A549 (cell line): Measurements from ENCODE around the gene CHFR. TPM values are rescaled to one million over a fixed set of nuclear protein-coding genes. Genes with fewer than 3 reads are reported as not detected.

Experiments
- ATAC-seq, 2 experiments: fragments of 200-7000 bp in 1 of 2; fragments of >200 bp in 1 of 2; cut with Nextera tagmentation in 1 of 2; cut with Tn5 transposase in 1 of 2; 3 replicates each; pipeline versions ENCODE4 v1.8.0 to v1.9.1; 2018 to 2020; ENCODE audit warnings: mild to moderate bottlenecking in 1 of 2, moderate library complexity in 1 of 2
- CTCF ChIA-PET: fragments of 300-600 bp; sonication (Branson Sonifier 250); formaldehyde crosslinking; extraction: SDS; loops from one replicate; lab custom pipeline; 2021; ENCODE audit warnings: antibody characterized with exemption, inconsistent platforms; lab: Yijun Ruan, JAX
- POLR2A ChIA-PET: fragments of 350-600 bp; formaldehyde crosslinking; extraction: SDS; loops from one replicate; lab custom pipeline; 2021; ENCODE audit warnings: antibody characterized with exemption, inconsistent platforms; lab: Yijun Ruan, JAX
- DNase-seq, 2 experiments: peaks; one replicate each; pipeline versions ENCODE4 v3.0.0 to v3.0.0-alpha.2; 2011 to 2016; ENCODE audit warnings: low read depth in 1 of 2, low spot score in 1 of 2
- FAIRE-seq: peaks from 2 replicates; lab custom pipeline; 2011; peaks lifted over from hg19 to GRCh38; lab: Jason Lieb, UNC
- H3K27ac ChIP-seq, 2 experiments: fragments of >200 bp; sonication (Bioruptor Twin); formaldehyde crosslinking; 3 replicates each; pipeline ENCODE4 v1.5.1; 2016 to 2017
- H3K4me1 ChIP-seq: fragments of >200 bp; sonication (Bioruptor Twin); formaldehyde crosslinking; 3 replicates; pipeline ENCODE4 v1.6.1; 2016
- H3K4me2 ChIP-seq: fragments of >200 bp; sonication (Bioruptor Twin); formaldehyde crosslinking; 3 replicates; pipeline ENCODE4 v1.6.1; 2016
- H3K4me3 ChIP-seq: fragments of >200 bp; sonication (Bioruptor Twin); formaldehyde crosslinking; 3 replicates; pipeline ENCODE4 v1.5.1; 2016
- H3K9me3 ChIP-seq: fragments of >200 bp; sonication (Bioruptor Twin); formaldehyde crosslinking; 3 replicates; pipeline ENCODE4 v1.6.1; 2016
- BHLHE40 ChIP-seq: IDR thresholded peaks from 2 replicates; pipeline ENCODE4 v1.6.1; 2012; ENCODE audit warnings: low read depth, low read length, inconsistent platforms
- RFX5 ChIP-seq: fragments of 450-650 bp; IDR thresholded peaks from 2 replicates; pipeline ENCODE4 v1.7.1; 2014; ENCODE audit warnings: antibody characterized with exemption, mild to moderate bottlenecking, moderate library complexity
- WGBS: methylation state at CpG from one replicate; pipeline ENCODE4 v1.1.6; 2017; ENCODE audit errors: missing lambda C conversion rate; 5-methylcytosine and 5-hydroxymethylcytosine counted together
- polyA plus RNA-seq, 4 experiments: library from polyadenylated mRNA; depleted of rRNA in 3 of 4; stranded (reverse); fragments of >200 nt; fragmentation: RNase III in 1 of 4; extraction: RNeasy Plus Mini Kit Qiagen cat#74134 plus additional on column Dnase treatment in 1 of 4; gene quantifications; 2 replicates in 3 of 4; 3 replicates in 1 of 4; pipeline ENCODE4 v1.2.3, GENCODE V29; 2011 to 2017

The CHFR gene
- polyA plus RNA-seq, 2 of the 4 experiments (the other 2 are of a cell fraction) = 20.9 to 38.8 TPM

- ATAC-seq (no peak), FAIRE-seq (no peak), DNase-seq (no peak)
- Histone ChIP-seq H3K4me3 (no peak overlapping the region), H3K4me2 (no peak overlapping the region), H3K27ac (no peak overlapping the region), H3K4me1 (no peaks in the 10 kb centered on the region), H3K9me3 (no peaks in the 10 kb centered on the region)
- WGBS = 89% methylated on average over 22 of the region's 22 CpGs
- ChIA-PET POLR2A (no interaction called here), CTCF (no interaction called here)
- TF ChIP-seq BHLHE40 = no peak
- no peak for TF ChIP-seq RFX5
Observed at GRCh38 chr12:132783917-132784531, 103.4 kb downstream of the CHFR start.

Other genes starting within 250 kb of the CHFR start
- 28.9 and 32.1 TPM in 2 replicates for gene POLE, start 200.3 kb downstream of the CHFR start, polyA plus RNA-seq (2011; rRNA removed)
- gene POLE, start 200.3 kb downstream of the CHFR start, polyA plus RNA-seq (2017; fragmentation: RNase III; extraction: RNeasy Plus Mini Kit Qiagen cat#74134 plus additional on column Dnase treatment) = 63.7 to 73.6 TPM (median 67.2 TPM) in 3 replicates
- gene PXMP2, start 200.0 kb downstream of the CHFR start, polyA plus RNA-seq (2011; rRNA removed) = 21.3 and 22.5 TPM in 2 replicates
- 18.7 to 20.0 TPM (median 19.4 TPM) in 3 replicates for gene PXMP2, start 200.0 kb downstream of the CHFR start, polyA plus RNA-seq (2017; fragmentation: RNase III; extraction: RNeasy Plus Mini Kit Qiagen cat#74134 plus additional on column Dnase treatment)
- 29.3 and 36.7 TPM in 2 replicates for gene PGAM5, start 176.8 kb downstream of the CHFR start, polyA plus RNA-seq (2011; rRNA removed)
- 49.5 to 53.4 TPM (median 51.3 TPM) in 3 replicates for gene PGAM5, start 176.8 kb downstream of the CHFR start, polyA plus RNA-seq (2017; fragmentation: RNase III; extraction: RNeasy Plus Mini Kit Qiagen cat#74134 plus additional on column Dnase treatment)
- gene ANKLE2, start 125.8 kb downstream of the CHFR start, polyA plus RNA-seq (2011; rRNA removed) = 103 and 132 TPM in 2 replicates
- gene ANKLE2, start 125.8 kb downstream of the CHFR start, polyA plus RNA-seq (2017; fragmentation: RNase III; extraction: RNeasy Plus Mini Kit Qiagen cat#74134 plus additional on column Dnase treatment) = 70.7 to 73.2 TPM (median 72.4 TPM) in 3 replicates
- 25.5 and 32.0 TPM in 2 replicates for gene GOLGA3, start 58.7 kb downstream of the CHFR start, polyA plus RNA-seq (2011; rRNA removed)
- 22.1 to 23.7 TPM (median 23.0 TPM) in 3 replicates for gene GOLGA3, start 58.7 kb downstream of the CHFR start, polyA plus RNA-seq (2017; fragmentation: RNase III; extraction: RNeasy Plus Mini Kit Qiagen cat#74134 plus additional on column Dnase treatment)
- gene ZNF605, start 68.7 kb upstream of the CHFR start, polyA plus RNA-seq (2011; rRNA removed) = 15.2 and 18.2 TPM in 2 replicates
- gene ZNF605, start 68.7 kb upstream of the CHFR start, polyA plus RNA-seq (2017; fragmentation: RNase III; extraction: RNeasy Plus Mini Kit Qiagen cat#74134 plus additional on column Dnase treatment) = 5.6 to 6.5 TPM (median 5.7 TPM) in 3 replicates
- gene ZNF26, start 98.8 kb upstream of the CHFR start, polyA plus RNA-seq (2011; rRNA removed) = 10.1 and 11.3 TPM in 2 replicates
- 6.5 to 8.3 TPM (median 7.4 TPM) in 3 replicates for gene ZNF26, start 98.8 kb upstream of the CHFR start, polyA plus RNA-seq (2017; fragmentation: RNase III; extraction: RNeasy Plus Mini Kit Qiagen cat#74134 plus additional on column Dnase treatment)
- 31.0 and 36.1 TPM in 2 replicates for gene ZNF84, start 149.9 kb upstream of the CHFR start, polyA plus RNA-seq (2011; rRNA removed)
- gene ZNF84, start 149.9 kb upstream of the CHFR start, polyA plus RNA-seq (2017; fragmentation: RNase III; extraction: RNeasy Plus Mini Kit Qiagen cat#74134 plus additional on column Dnase treatment) = 13.3 to 14.7 TPM (median 14.5 TPM) in 3 replicates
- 22.8 and 23.2 TPM in 2 replicates for gene ZNF140, start 193.3 kb upstream of the CHFR start, polyA plus RNA-seq (2011; rRNA removed)
- gene ZNF140, start 193.3 kb upstream of the CHFR start, polyA plus RNA-seq (2017; fragmentation: RNase III; extraction: RNeasy Plus Mini Kit Qiagen cat#74134 plus additional on column Dnase treatment) = 8.8 to 10.0 TPM (median 9.9 TPM) in 3 replicates
- 1.5 and 1.6 TPM in 2 replicates for gene ZNF891, start 242.7 kb upstream of the CHFR start, polyA plus RNA-seq (2011; rRNA removed)
- gene ZNF891, start 242.7 kb upstream of the CHFR start, polyA plus RNA-seq (2017; fragmentation: RNase III; extraction: RNeasy Plus Mini Kit Qiagen cat#74134 plus additional on column Dnase treatment) = 0.54 to 0.64 TPM (median 0.62 TPM) in 3 replicates
- gene ZNF10, start 243.0 kb upstream of the CHFR start, polyA plus RNA-seq (2011; rRNA removed) = 4.1 and 4.5 TPM in 2 replicates
- 2.0 to 2.3 TPM (median 2.2 TPM) in 3 replicates for gene ZNF10, start 243.0 kb upstream of the CHFR start, polyA plus RNA-seq (2017; fragmentation: RNase III; extraction: RNeasy Plus Mini Kit Qiagen cat#74134 plus additional on column Dnase treatment)